Neutrophil (primary cell): Measurements from ENCODE around the gene EVX1.

Experiments
- H3K27ac ChIP-seq: fragments of 200-600 bp; sonication (generic); 2 replicates; pipeline ENCODE4 v1.5.1; 2016; ENCODE audit warnings: mild to moderate bottlenecking, moderate library complexity
- H3K27me3 ChIP-seq: fragments of 200-600 bp; sonication (generic); 2 replicates; pipeline ENCODE4 v1.6.0; 2016; ENCODE audit warnings: mild to moderate bottlenecking
- H3K36me3 ChIP-seq: fragments of 200-600 bp; sonication (generic); 2 replicates; pipeline ENCODE4 v1.5.1; 2017
- H3K4me1 ChIP-seq, 2 experiments: fragments of 200-600 bp in 1 of 2; sonication (generic) in 1 of 2; 1 replicate in 1 of 2; 2 replicates in 1 of 2; pipeline versions ENCODE4 v1.5.1 to v1.6.1; 2013 to 2016; ENCODE audit warnings: low read depth in 1 of 2, low read length in 1 of 2, mild to moderate bottlenecking in 1 of 2, moderate library complexity in 1 of 2; ENCODE audit not compliant: control insufficient read depth in 1 of 2, insufficient read depth in 1 of 2
- H3K4me3 ChIP-seq, 2 experiments: fragments of 200-600 bp in 1 of 2; sonication (generic) in 1 of 2; 1 replicate in 1 of 2; 2 replicates in 1 of 2; pipeline ENCODE4 v1.5.1; 2013 to 2016; ENCODE audit warnings: low read depth in 1 of 2, low read length in 1 of 2, mild to moderate bottlenecking in 1 of 2, moderate library complexity in 1 of 2
- H3K9me3 ChIP-seq: fragments of 200-600 bp; sonication (generic); 2 replicates; pipeline ENCODE4 v1.5.1; 2016
- TF ChIP-seq, protein P1 (sequence below): fragments of 200-600 bp; sonication (generic); IDR thresholded peaks from 2 replicates; pipeline ENCODE4 v1.5.1; 2016; ENCODE audit warnings: antibody characterized with exemption

EVX1 gene

DNA sequence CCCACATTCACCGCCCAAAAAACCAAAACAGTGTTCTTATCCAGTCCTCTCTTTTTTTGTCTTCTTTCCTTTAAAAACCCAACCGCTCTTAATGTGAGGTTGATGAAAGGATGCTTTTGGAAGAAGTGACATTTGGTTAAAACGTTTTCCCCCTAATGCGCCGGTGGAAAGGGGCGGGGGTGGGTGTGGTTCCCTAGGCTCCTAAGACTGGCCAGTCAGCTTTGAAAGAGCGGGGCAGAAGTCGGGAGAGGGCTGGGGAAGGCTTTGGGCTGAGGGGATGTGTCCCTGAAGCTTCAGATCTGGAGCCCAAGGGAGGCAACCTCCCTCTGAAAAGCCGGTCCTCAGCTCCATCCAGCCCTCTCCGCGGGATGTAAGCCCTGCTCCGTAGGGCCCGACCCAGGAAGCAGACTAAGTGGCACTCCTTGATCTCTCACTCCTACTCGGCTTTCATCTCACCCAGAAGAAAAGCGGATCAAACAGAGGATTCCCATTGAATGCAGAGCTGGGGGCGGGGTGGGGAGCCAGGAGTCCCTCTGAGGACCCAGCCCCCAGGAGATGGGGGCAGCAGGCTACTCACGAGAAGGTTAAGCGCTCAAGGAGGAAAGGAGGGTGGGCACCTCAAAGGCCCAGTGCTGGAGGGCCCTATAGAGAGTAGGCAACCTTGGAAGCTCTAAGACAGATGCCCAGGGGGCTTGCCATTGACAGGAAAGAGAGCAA lies 2.4 kb upstream of the EVX1 start:
- H3K27ac ChIP-seq, result no peak overlapping the region
- peaks cover 100% of the 10 kb centered on the region for H3K27me3 ChIP-seq

DNA sequence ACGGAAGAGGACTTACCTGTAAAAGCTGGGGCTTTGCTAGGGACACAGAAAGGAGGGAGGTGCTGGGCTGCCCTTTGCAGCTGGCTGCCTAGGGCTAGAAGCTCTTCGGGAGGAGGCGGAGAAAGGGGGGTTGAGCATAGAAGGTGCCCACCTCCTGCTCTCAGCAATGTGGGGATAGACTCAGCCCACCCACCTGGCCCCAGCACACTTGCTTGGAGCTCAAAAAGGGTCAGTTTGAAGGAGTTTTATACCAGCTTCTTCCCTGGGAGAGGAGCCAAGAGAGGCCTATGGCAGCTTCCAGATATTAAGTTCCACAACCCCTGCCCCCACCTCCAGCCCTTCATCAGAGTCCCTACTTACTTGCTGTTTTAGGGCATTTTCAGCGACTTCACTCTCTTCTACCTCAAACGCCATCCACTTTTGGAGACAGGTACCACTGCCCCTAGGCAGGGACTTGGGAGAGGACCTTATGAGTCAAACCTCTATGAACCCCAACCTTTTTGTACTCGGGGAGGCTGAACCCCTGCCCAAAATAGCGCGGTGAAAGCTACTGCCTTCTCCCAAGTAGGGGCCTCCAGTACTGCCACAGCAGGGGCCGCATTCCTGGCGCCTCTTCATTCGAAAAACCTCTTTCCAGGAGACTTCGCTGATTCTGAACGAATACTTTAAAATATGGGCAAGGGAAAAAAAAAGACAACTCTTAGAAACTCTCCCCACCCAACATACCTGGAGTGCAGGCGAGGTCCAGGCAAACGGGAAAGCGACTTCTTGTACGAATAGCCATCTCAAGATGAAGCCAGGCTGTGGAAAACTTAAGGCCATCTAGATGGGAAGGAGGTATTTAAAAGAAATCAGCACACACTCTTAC lies 1.2 kb upstream of the EVX1 start:
- Histone ChIP-seq H3K4me3 (no peak overlapping the region), H3K9me3 (no peaks in the 10 kb centered on the region), H3K4me1 (no peaks in the 10 kb centered on the region), H3K27ac (no peak overlapping the region), H3K27me3 (peaks cover 100% of the 10 kb centered on the region), H3K36me3 (no peaks in the 10 kb centered on the region)
- TF ChIP-seq, protein P1, sequence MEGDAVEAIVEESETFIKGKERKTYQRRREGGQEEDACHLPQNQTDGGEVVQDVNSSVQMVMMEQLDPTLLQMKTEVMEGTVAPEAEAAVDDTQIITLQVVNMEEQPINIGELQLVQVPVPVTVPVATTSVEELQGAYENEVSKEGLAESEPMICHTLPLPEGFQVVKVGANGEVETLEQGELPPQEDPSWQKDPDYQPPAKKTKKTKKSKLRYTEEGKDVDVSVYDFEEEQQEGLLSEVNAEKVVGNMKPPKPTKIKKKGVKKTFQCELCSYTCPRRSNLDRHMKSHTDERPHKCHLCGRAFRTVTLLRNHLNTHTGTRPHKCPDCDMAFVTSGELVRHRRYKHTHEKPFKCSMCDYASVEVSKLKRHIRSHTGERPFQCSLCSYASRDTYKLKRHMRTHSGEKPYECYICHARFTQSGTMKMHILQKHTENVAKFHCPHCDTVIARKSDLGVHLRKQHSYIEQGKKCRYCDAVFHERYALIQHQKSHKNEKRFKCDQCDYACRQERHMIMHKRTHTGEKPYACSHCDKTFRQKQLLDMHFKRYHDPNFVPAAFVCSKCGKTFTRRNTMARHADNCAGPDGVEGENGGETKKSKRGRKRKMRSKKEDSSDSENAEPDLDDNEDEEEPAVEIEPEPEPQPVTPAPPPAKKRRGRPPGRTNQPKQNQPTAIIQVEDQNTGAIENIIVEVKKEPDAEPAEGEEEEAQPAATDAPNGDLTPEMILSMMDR, result no peak

More for the DNA sequence above, 2.4 kb upstream of the EVX1 start:
- Histone ChIP-seq H3K4me1 (no peaks in the 10 kb centered on the region), H3K36me3 (no peaks in the 10 kb centered on the region), H3K4me3 (no peak overlapping the region), H3K9me3 (no peaks in the 10 kb centered on the region)
- TF ChIP-seq, protein P1, result no peak

DNA sequence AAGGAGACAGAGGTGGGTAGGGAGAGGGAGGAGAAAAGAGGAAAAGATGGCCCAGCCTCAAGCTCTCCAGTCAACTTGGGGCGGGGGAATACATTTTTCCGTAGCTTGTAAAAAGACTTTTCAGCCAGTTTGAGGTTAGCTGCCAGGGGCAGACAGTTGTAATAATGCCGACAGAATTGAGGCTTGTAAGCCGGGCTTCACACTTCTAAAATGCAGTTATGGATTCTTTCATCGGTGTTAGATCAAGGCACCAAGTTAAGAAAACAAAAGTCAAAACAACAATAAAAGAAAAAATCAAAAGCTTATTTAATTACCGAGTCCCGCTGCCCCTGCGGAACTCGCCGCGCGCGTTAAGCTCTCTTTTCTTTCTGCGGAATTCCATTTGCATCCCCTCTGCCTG lies 448 bp upstream of the EVX1 start:
- no peak overlapping the region for H3K27ac ChIP-seq
- peaks cover 100% of the 10 kb centered on the region for H3K27me3 ChIP-seq
- no peaks in the 10 kb centered on the region for H3K9me3 ChIP-seq
- H3K4me1 ChIP-seq, result no peaks in the 10 kb centered on the region
- no peaks in the 10 kb centered on the region for H3K36me3 ChIP-seq
- H3K4me3 ChIP-seq, result no peak overlapping the region
- TF ChIP-seq, protein P1, result no peak

DNA sequence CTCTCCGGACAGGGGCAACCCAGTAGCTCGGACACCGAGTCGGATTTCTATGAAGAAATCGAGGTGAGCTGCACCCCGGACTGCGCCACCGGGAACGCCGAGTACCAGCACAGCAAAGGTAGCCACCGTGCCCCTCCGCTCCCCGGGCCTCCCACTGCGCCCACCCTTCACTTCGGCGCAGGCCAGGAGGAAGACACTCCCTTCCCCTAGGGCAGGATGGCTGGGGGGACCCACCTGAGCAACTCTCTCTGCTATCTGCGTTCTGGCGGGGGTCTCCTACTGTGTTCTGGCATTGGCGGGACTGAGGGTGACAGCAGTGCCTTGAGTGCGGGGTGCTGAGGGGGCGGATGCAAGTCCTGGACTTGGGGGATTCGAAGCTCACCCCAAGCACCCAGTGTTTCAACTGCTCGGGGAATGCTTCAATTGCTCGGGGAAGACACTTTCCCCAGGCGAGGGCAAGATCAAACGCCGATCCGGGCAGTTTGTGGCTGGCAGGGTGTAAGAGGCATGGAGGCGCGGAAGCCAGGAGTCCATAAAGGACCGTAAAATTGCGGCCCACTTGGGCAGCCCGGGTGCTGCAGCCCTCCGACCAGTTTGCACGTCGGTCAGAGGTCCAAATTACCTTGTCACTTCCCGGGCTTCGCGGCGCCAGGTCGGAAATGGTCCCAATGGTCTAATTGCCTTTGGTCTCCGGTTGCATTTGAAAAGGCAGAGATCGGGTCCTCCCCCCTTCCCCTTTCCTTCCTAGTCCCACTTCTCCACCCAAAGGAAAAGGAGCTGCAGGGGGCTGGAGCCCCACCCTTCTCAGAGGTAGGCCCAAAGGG lies 950 bp downstream of the EVX1 start:
- Histone ChIP-seq H3K36me3 (no peaks in the 10 kb centered on the region), H3K4me3 (no peak overlapping the region), H3K9me3 (no peaks in the 10 kb centered on the region), H3K27ac (no peak overlapping the region), H3K27me3 (peaks cover 100% of the 10 kb centered on the region), H3K4me1 (no peaks in the 10 kb centered on the region)
- TF ChIP-seq, protein P1, result no peak

DNA sequence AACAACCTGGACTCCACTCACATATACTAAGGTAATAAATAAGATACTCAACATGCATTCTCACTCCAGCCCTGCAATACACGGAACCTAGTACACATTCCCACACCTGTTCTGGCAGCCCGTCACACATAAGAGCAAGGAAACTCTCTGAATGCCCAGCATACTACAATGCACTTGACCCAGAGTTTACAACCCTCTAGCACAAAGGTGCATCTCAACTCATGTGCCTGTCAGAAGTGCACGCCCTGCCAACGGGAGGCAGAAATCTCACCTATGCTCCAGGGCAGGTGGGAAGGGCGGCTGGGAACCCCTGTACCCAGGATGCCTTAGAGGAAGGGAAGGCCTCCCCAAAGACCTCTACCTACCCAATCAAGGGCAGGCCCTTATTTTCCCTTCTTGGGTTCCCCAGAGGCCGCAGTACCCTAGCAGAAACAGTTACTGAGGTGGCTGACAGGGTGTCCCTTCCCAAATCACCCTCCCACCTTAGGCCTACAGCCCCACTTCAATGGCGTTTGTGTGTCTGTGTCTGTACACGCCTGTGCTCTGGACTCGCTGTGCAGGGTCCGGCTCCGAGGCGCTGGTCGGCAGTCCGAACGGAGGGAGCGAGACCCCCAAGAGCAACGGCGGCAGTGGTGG lies 2.0 kb downstream of the EVX1 start:
- peaks cover 100% of the 10 kb centered on the region for H3K27me3 ChIP-seq
- H3K4me3 ChIP-seq, result no peak overlapping the region
- H3K9me3 ChIP-seq, result no peaks in the 10 kb centered on the region
- no peaks in the 10 kb centered on the region for H3K36me3 ChIP-seq
- H3K4me1 ChIP-seq, result no peaks in the 10 kb centered on the region
- TF ChIP-seq, protein P1, result no peak
- no peak overlapping the region for H3K27ac ChIP-seq
